ENCODE results near the gene RAB11FIP5.

GRCh38 chr2:73027340-73027739, 85.4 kb downstream of the RAB11FIP5 start:
- TF ChIP-seq SIN3A (IDR thresholded peaks at IDR 0.05; ENCODE audit: borderline replicate concordance, insufficient read depth, low read length): no peak
- TF ChIP-seq, protein P1, sequence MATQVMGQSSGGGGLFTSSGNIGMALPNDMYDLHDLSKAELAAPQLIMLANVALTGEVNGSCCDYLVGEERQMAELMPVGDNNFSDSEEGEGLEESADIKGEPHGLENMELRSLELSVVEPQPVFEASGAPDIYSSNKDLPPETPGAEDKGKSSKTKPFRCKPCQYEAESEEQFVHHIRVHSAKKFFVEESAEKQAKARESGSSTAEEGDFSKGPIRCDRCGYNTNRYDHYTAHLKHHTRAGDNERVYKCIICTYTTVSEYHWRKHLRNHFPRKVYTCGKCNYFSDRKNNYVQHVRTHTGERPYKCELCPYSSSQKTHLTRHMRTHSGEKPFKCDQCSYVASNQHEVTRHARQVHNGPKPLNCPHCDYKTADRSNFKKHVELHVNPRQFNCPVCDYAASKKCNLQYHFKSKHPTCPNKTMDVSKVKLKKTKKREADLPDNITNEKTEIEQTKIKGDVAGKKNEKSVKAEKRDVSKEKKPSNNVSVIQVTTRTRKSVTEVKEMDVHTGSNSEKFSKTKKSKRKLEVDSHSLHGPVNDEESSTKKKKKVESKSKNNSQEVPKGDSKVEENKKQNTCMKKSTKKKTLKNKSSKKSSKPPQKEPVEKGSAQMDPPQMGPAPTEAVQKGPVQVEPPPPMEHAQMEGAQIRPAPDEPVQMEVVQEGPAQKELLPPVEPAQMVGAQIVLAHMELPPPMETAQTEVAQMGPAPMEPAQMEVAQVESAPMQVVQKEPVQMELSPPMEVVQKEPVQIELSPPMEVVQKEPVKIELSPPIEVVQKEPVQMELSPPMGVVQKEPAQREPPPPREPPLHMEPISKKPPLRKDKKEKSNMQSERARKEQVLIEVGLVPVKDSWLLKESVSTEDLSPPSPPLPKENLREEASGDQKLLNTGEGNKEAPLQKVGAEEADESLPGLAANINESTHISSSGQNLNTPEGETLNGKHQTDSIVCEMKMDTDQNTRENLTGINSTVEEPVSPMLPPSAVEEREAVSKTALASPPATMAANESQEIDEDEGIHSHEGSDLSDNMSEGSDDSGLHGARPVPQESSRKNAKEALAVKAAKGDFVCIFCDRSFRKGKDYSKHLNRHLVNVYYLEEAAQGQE (IDR thresholded peaks at IDR 0.05; ENCODE audit: insufficient read depth in 1 of 2, low read depth in 2 of 2, low read length in 2 of 2): no peak
- no peak for TF ChIP-seq POLR2AphosphoS5 (IDR thresholded peaks at IDR 0.05; ENCODE audit: low read depth, low read length)
- TF ChIP-seq FOXP2 (optimal IDR thresholded peaks at IDR 0.05; ENCODE audit: borderline replicate concordance, extremely low read depth, extremely low read length, insufficient read depth): no peak
